ENCODE measurements around the gene EPS8.

The EPS8 gene

GRCh38 chr12:15789220-15790171, at the start of gene EPS8:
EPS8 (minus strand) TSS chr12:15789388; CDS start chr12:15682951, 106,437 bp downstream.
- no peak for TF ChIP-seq CTCF (conservative IDR thresholded peaks at IDR 0.05)
- H3K27ac ChIP-seq: peak within 1 kb of the TSS; percentile 90

GRCh38 chr12:15837141-15837790, 48.1 kb upstream of the EPS8 start:
- TF ChIP-seq CTCF (conservative IDR thresholded peaks at IDR 0.05): no peak
- no peak overlapping the region for H3K27ac ChIP-seq

GRCh38 chr12:15834575-15834974, 45.4 kb upstream of the EPS8 start:
- H3K27ac ChIP-seq: no peak overlapping the region
- no peak for TF ChIP-seq CTCF (conservative IDR thresholded peaks at IDR 0.05)

GRCh38 chr12:15831315-15831978, 42.3 kb upstream of the EPS8 start:
- H3K27ac ChIP-seq: no peak overlapping the region
- TF ChIP-seq CTCF (conservative IDR thresholded peaks at IDR 0.05): no peak

GRCh38 chr12:15830538-15830937, 41.4 kb upstream of the EPS8 start:
- H3K27ac ChIP-seq: no peak overlapping the region
- no peak for TF ChIP-seq CTCF (conservative IDR thresholded peaks at IDR 0.05)

GRCh38 chr12:15829949-15830348, 40.8 kb upstream of the EPS8 start:
- TF ChIP-seq CTCF (conservative IDR thresholded peaks at IDR 0.05): no peak
- H3K27ac ChIP-seq: no peak overlapping the region

GRCh38 chr12:15829255-15829654, 40.1 kb upstream of the EPS8 start:
- H3K27ac ChIP-seq: no peak overlapping the region
- TF ChIP-seq CTCF (conservative IDR thresholded peaks at IDR 0.05): no peak
